OCI-LY3 (cell line): ENCODE measurements around the gene TRIM37.

Experiments used
- H2AFZ ChIP-seq: fragments of 200-600, 300-600 bp; shearing (Covaris generic); 2 replicates; pipeline ENCODE4 v1.6.0; 2014; ENCODE audit warnings: antibody characterized with exemption, low read depth, low read length
- H3K27ac ChIP-seq: fragments of 200-600, 300-600 bp; sonication (generic); 2 replicates; pipeline ENCODE4 v1.5.1; 2014; ENCODE audit warnings: mild to moderate bottlenecking, low read length, moderate library complexity, mixed read lengths
- H3K27me3 ChIP-seq: fragments of 200-600, 300-600 bp; sonication (generic); 2 replicates; pipeline ENCODE4 v1.6.1; 2014; ENCODE audit warnings: low read depth, low read length, mixed read lengths
- H3K36me3 ChIP-seq: fragments of 200-600, 300-600 bp; sonication (generic); replicated peaks from 2 replicates; pipeline ENCODE3; 2014; ENCODE audit warnings: low read depth, low read length, mixed read lengths
- H3K4me1 ChIP-seq: fragments of 300-600, 200-600 bp; sonication (generic); 2 replicates; pipeline ENCODE4 v1.6.1; 2014; ENCODE audit warnings: low read length, mixed read lengths
- H3K4me2 ChIP-seq: fragments of 200-600, 300-600 bp; sonication (generic); 2 replicates; pipeline ENCODE4 v1.6.1; 2014; ENCODE audit warnings: low read length, mixed read lengths
- H3K4me3 ChIP-seq: fragments of 300-600, 200-600 bp; sonication (generic); 2 replicates; pipeline ENCODE4 v1.5.1; 2014; ENCODE audit warnings: antibody characterized with exemption, mild to moderate bottlenecking, low read length, moderate library complexity
- H3K79me2 ChIP-seq: fragments of 300-600, 200-600 bp; shearing (Covaris generic); 2 replicates; pipeline ENCODE4 v1.6.1; 2014; ENCODE audit warnings: mild to moderate bottlenecking, low read length, mixed read lengths
- H3K9ac ChIP-seq: fragments of 300-600, 200-600 bp; shearing (Covaris generic); 2 replicates; pipeline ENCODE4 v1.6.0; 2014; ENCODE audit warnings: mild to moderate bottlenecking, low read length, moderate library complexity
- H3K9me3 ChIP-seq: fragments of 200-600, 300-600 bp; shearing (Covaris generic); 2 replicates; pipeline ENCODE4 v1.6.1; 2014; ENCODE audit warnings: low read length, mixed read lengths; ENCODE audit not compliant: insufficient read depth
- H4K20me1 ChIP-seq: fragments of 200-600, 300-600 bp; sonication (generic); 2 replicates; pipeline ENCODE4 v1.6.1; 2016; ENCODE audit warnings: low read length, mixed read lengths; ENCODE audit not compliant: insufficient read depth
- EZH2phosphoT487 ChIP-seq: fragments of 200-600 bp; shearing (Covaris generic); IDR thresholded peaks from 2 replicates; pipeline ENCODE4 v1.6.1; 2018; ENCODE audit warnings: antibody characterized with exemption, mixed run types, low read depth
- TF ChIP-seq, protein P1 (sequence below): fragments of 200-600, 300-600 bp; sonication (generic); IDR thresholded peaks from 2 replicates; pipeline ENCODE4 v1.5.1; 2014; ENCODE audit warnings: antibody characterized with exemption, low read length, low read depth

The TRIM37 gene

DNA sequence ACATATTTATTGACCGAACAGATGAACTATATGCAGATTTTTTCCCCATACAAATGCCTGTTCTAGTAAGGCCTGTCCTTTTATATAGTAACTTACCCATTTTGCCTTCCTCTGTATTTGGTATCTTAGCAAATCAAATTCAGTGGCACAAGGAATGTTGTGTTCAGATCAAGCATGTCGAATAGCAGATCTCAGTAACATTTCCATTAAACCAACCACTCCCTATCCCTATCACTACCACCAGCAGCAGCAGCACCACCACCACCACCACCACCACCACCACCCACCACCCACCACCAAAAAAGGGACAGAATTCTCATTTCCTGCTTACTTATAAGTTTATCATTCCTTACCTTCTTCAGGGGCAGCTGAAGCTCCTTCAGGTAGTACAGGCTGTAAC is 94.7 kb downstream of the TRIM37 start:
- no peaks in the 10 kb centered on the region for H3K79me2 ChIP-seq

DNA sequence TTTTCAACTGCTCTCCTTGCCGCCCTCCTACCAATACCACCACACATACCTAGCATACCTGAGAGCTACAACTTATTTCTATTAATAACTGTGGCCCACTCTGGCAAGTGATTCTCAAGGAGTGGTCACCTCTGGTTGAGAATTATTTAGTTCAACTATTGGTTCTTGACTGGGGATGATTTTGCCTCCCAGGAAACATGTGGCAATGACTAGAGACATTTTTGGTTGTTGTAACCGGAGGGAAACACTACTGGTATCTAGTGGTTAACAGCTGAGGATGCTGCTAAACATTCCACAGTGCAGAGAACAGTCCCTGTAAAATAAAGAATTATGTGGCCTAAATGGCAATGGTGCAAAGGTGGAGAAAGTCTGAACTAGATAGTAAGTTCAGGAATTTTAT is 96.7 kb downstream of the TRIM37 start:
- Histone ChIP-seq H4K20me1 (no peaks in the 10 kb centered on the region), H2AFZ (no peak overlapping the region), H3K4me1 (no peaks in the 10 kb centered on the region), H3K4me3 (no peak overlapping the region), H3K27me3 (no peaks in the 10 kb centered on the region), H3K4me2 (no peak overlapping the region), H3K36me3 (peaks cover 8% of the 10 kb centered on the region), H3K79me2 (no peaks in the 10 kb centered on the region), H3K27ac (no peak overlapping the region), H3K9ac (no peak overlapping the region), H3K9me3 (no peaks in the 10 kb centered on the region)
- TF ChIP-seq, protein P1, sequence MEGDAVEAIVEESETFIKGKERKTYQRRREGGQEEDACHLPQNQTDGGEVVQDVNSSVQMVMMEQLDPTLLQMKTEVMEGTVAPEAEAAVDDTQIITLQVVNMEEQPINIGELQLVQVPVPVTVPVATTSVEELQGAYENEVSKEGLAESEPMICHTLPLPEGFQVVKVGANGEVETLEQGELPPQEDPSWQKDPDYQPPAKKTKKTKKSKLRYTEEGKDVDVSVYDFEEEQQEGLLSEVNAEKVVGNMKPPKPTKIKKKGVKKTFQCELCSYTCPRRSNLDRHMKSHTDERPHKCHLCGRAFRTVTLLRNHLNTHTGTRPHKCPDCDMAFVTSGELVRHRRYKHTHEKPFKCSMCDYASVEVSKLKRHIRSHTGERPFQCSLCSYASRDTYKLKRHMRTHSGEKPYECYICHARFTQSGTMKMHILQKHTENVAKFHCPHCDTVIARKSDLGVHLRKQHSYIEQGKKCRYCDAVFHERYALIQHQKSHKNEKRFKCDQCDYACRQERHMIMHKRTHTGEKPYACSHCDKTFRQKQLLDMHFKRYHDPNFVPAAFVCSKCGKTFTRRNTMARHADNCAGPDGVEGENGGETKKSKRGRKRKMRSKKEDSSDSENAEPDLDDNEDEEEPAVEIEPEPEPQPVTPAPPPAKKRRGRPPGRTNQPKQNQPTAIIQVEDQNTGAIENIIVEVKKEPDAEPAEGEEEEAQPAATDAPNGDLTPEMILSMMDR = no peak
- no peak for TF ChIP-seq EZH2phosphoT487

More for the DNA sequence above, 94.7 kb downstream of the TRIM37 start:
- no peak overlapping the region for H3K4me3 ChIP-seq
- no peak overlapping the region for H3K9ac ChIP-seq
- H3K27me3 ChIP-seq = no peaks in the 10 kb centered on the region
- no peak overlapping the region for H3K27ac ChIP-seq
- H3K4me2 ChIP-seq = no peak overlapping the region
- no peaks in the 10 kb centered on the region for H4K20me1 ChIP-seq
- H3K36me3 ChIP-seq = peaks cover 8% of the 10 kb centered on the region
- no peak overlapping the region for H2AFZ ChIP-seq
- TF ChIP-seq EZH2phosphoT487 = no peak
- TF ChIP-seq, protein P1 = no peak
- H3K9me3 ChIP-seq = no peaks in the 10 kb centered on the region
- no peaks in the 10 kb centered on the region for H3K4me1 ChIP-seq

DNA sequence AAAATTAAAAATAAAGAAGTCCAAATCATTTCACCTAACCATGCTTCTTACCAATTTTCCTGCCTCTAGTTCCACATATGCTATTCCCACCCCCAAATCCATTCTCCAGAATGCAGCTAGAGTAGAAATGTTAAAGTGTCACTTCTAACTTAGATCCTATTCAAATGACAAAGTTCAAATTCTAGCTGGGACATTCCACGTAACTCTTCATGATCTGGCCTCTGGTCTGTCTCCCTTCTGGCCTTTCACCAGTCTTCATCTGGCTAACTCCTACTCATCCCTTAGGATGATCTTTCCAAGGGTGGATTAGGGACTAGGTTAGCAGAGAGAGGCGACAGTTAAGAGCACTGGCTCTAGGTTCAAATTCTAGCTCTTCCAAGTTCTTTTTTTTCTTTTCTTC is 97.9 kb downstream of the TRIM37 start:
- Histone ChIP-seq H3K9me3 (no peaks in the 10 kb centered on the region), H3K4me1 (peaks cover 7% of the 10 kb centered on the region), H3K36me3 (peaks cover 8% of the 10 kb centered on the region)

DNA sequence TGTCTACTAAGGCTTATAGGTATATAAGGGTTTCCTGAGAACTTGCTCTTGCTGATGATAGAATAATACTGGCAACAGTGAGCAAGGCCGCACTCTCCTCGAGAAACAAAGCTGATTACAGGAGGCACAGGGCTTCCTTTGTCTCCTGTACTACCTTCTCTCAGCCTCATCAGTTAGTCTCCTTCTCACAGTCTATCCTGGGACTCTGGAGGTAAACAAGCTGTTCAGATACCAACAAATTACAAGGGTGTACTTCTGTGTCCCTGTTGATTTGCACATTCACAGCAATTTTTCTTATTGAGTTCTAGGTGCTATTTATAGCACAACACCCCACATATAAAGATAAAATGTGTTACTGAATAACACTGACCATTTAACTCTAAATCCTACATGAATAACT is 98.7 kb downstream of the TRIM37 start:
- Histone ChIP-seq H3K4me1 (peaks cover 8% of the 10 kb centered on the region), H3K36me3 (peaks cover 8% of the 10 kb centered on the region), H4K20me1 (no peaks in the 10 kb centered on the region), H3K4me2 (no peak overlapping the region), H3K27ac (no peak overlapping the region), H2AFZ (no peak overlapping the region), H3K27me3 (no peaks in the 10 kb centered on the region), H3K79me2 (no peaks in the 10 kb centered on the region), H3K9me3 (no peaks in the 10 kb centered on the region), H3K9ac (no peak overlapping the region), H3K4me3 (no peak overlapping the region)
- TF ChIP-seq, protein P1 = no peak
- TF ChIP-seq EZH2phosphoT487 = no peak

More for the DNA sequence above, 97.9 kb downstream of the TRIM37 start:
- TF ChIP-seq, protein P1 = no peak
- no peak overlapping the region for H3K9ac ChIP-seq
- no peaks in the 10 kb centered on the region for H3K27me3 ChIP-seq
- H3K27ac ChIP-seq = no peak overlapping the region
- no peaks in the 10 kb centered on the region for H3K79me2 ChIP-seq
- no peak overlapping the region for H2AFZ ChIP-seq
- H3K4me2 ChIP-seq = no peak overlapping the region
- no peak overlapping the region for H3K4me3 ChIP-seq
- no peaks in the 10 kb centered on the region for H4K20me1 ChIP-seq
